H1 (cell line): Measurements from ENCODE around the gene PLXNA4. TPM values are rescaled to one million over a fixed set of nuclear protein-coding genes. Genes with fewer than 3 reads are reported as not detected.

Experiments used
- CTCF ChIA-PET: fragments of 300-600 bp; sonication (Branson Sonifier 250); formaldehyde crosslinking; loops from one replicate; lab custom pipeline; 2021; ENCODE audit not compliant: partially characterized antibody; lab: Charles Lee
- POLR2A ChIA-PET: fragments of 300-600 bp; sonication (Branson Sonifier 250); formaldehyde crosslinking; loops from one replicate; lab custom pipeline; 2021; ENCODE audit warnings: inconsistent platforms; ENCODE audit not compliant: partially characterized antibody; lab: Charles Lee
- DNase-seq, 2 experiments: peaks; one replicate each; pipeline versions ENCODE4 v3.0.0 to v3.0.0-alpha.2; 2010 to 2022; ENCODE audit warnings: low spot score in 2 of 2, low read depth in 1 of 2, mixed read lengths in 1 of 2
- FAIRE-seq: peaks from 2 replicates; lab custom pipeline; 2011; peaks lifted over from hg19 to GRCh38; lab: Jason Lieb, UNC
- H2AFZ ChIP-seq: 2 replicates; pipeline ENCODE4 v1.8.1; 2012; ENCODE audit warnings: low read length, inconsistent platforms
- H2AK5ac ChIP-seq: 2 replicates; pipeline ENCODE4 v1.6.1; 2013; ENCODE audit warnings: low read depth, low read length
- H2BK120ac ChIP-seq: replicated peaks from 2 replicates; pipeline ENCODE3; 2013; ENCODE audit warnings: low read depth, low read length, inconsistent platforms
- H2BK12ac ChIP-seq: 2 replicates; pipeline ENCODE4 v1.6.1; 2013; ENCODE audit warnings: low read depth, low read length
- H2BK15ac ChIP-seq: 2 replicates; pipeline ENCODE4 v1.6.1; 2013; ENCODE audit warnings: low read length
- H2BK20ac ChIP-seq: 2 replicates; pipeline ENCODE4 v1.6.1; 2013; ENCODE audit warnings: low read length
- H2BK5ac ChIP-seq: 2 replicates; pipeline ENCODE4 v1.6.1; 2013; ENCODE audit warnings: low read depth, low read length
- H3K14ac ChIP-seq: 2 replicates; pipeline ENCODE4 v1.6.1; 2013; ENCODE audit warnings: inconsistent platforms; ENCODE audit not compliant: insufficient read length
- H3K18ac ChIP-seq: 2 replicates; pipeline ENCODE4 v1.6.1; 2013; ENCODE audit warnings: low read length; ENCODE audit errors: extremely low read depth
- H3K23ac ChIP-seq: 2 replicates; pipeline ENCODE4 v1.6.1; 2013; ENCODE audit warnings: inconsistent platforms; ENCODE audit not compliant: insufficient read length
- H3K23me2 ChIP-seq: 2 replicates; pipeline ENCODE4 v1.6.1; 2013; ENCODE audit warnings: low read depth, low read length
- H3K27ac ChIP-seq: 2 replicates; pipeline ENCODE4 v1.6.1; 2011; ENCODE audit warnings: low read depth, low read length, inconsistent platforms
- H3K27me3 ChIP-seq, 4 experiments: replicated peaks in 1 of 4; 1 replicate in 1 of 4; 2 replicates in 3 of 4; pipeline versions ENCODE4 v1.6.1 to v1.8.1; 2011 to 2013; ENCODE audit warnings: low read length in 3 of 4, mild to moderate bottlenecking in 3 of 4, inconsistent platforms in 2 of 4, mixed read lengths in 2 of 4, moderate library complexity in 1 of 4; ENCODE audit not compliant: control insufficient read depth in 3 of 4, insufficient read depth in 3 of 4; ENCODE audit errors: extremely low read depth in 1 of 4
- H3K36me3 ChIP-seq, 4 experiments: 2 replicates each; pipeline versions ENCODE4 v1.6.1 to v1.8.1; 2011 to 2013; ENCODE audit warnings: mild to moderate bottlenecking in 4 of 4, low read length in 3 of 4, moderate library complexity in 2 of 4, control low read depth in 1 of 4, inconsistent platforms in 1 of 4; ENCODE audit not compliant: insufficient read depth in 4 of 4, control insufficient read depth in 2 of 4
- H3K4ac ChIP-seq: replicated peaks from 2 replicates; pipeline ENCODE3; 2013; ENCODE audit warnings: low read length, low read depth, mixed read lengths, inconsistent platforms; ENCODE audit not compliant: insufficient read length
- H3K4me1 ChIP-seq, 4 experiments: replicated peaks in 1 of 4; 1 replicate in 1 of 4; 2 replicates in 3 of 4; pipeline versions ENCODE4 v1.6.1 to v1.8.1; 2011 to 2013; ENCODE audit warnings: low read length in 3 of 4, inconsistent platforms in 2 of 4, mixed read lengths in 1 of 4; ENCODE audit not compliant: insufficient read depth in 4 of 4, control insufficient read depth in 3 of 4
- H3K4me2 ChIP-seq, 2 experiments: 2 replicates each; pipeline versions ENCODE4 v1.6.1 to v1.8.1; 2011 to 2013; ENCODE audit warnings: low read depth in 2 of 2, low read length in 2 of 2, control low read depth in 1 of 2, inconsistent platforms in 1 of 2, mild to moderate bottlenecking in 1 of 2; ENCODE audit not compliant: insufficient read depth in 1 of 2
- H3K4me3 ChIP-seq, 4 experiments: fragments of 200-600, 300-600 bp in 1 of 4; sonication (generic), shearing (Covaris generic), sonication (Bioruptor Twin) in 1 of 4; 2 replicates each; pipeline versions ENCODE4 v1.5.1 to v1.8.1; 2011 to 2016; ENCODE audit warnings: low read length in 4 of 4, low read depth in 3 of 4, control low read depth in 2 of 4, inconsistent platforms in 2 of 4, mild to moderate bottlenecking in 2 of 4, mixed read lengths in 1 of 4, moderate library complexity in 1 of 4; ENCODE audit not compliant: insufficient read depth in 2 of 4; ENCODE audit errors: extremely low read depth in 1 of 4
- H3K56ac ChIP-seq: replicated peaks from 2 replicates; pipeline ENCODE3; 2013; ENCODE audit warnings: low read depth, mild to moderate bottlenecking, mixed read lengths, low read length, inconsistent platforms; ENCODE audit not compliant: insufficient read length
- H3K79me1 ChIP-seq: 2 replicates; pipeline ENCODE4 v1.6.1; 2013; ENCODE audit warnings: low read depth, low read length, control low read depth
- H3K79me2 ChIP-seq, 2 experiments: 2 replicates each; pipeline versions ENCODE4 v1.6.1 to v1.8.1; 2012 to 2013; ENCODE audit warnings: low read length in 2 of 2, mild to moderate bottlenecking in 2 of 2, inconsistent platforms in 1 of 2; ENCODE audit not compliant: insufficient read depth in 2 of 2, control insufficient read depth in 1 of 2
- H3K9ac ChIP-seq, 4 experiments: replicated peaks in 1 of 4; 1 replicate in 1 of 4; 2 replicates in 3 of 4; pipeline versions ENCODE4 v1.6.1 to v1.8.1; 2011 to 2013; ENCODE audit warnings: low read depth in 3 of 4, low read length in 3 of 4, control low read depth in 2 of 4, mild to moderate bottlenecking in 2 of 4, moderate library complexity in 2 of 4, inconsistent platforms in 1 of 4; ENCODE audit errors: extremely low read depth in 1 of 4
- H3K9me3 ChIP-seq, 2 experiments: 2 replicates each; pipeline versions ENCODE4 v1.6.1 to v1.8.1; 2012 to 2013; ENCODE audit warnings: mild to moderate bottlenecking in 2 of 2, moderate library complexity in 2 of 2, control low read depth in 1 of 2, inconsistent platforms in 1 of 2, low read depth in 1 of 2, low read length in 1 of 2, mixed read lengths in 1 of 2; ENCODE audit not compliant: insufficient read depth in 2 of 2
- H4K20me1 ChIP-seq, 2 experiments: replicated peaks in 1 of 2; 2 replicates each; pipeline versions ENCODE3 to v1.8.1; 2011 to 2013; ENCODE audit warnings: inconsistent platforms in 2 of 2, low read length in 2 of 2, mild to moderate bottlenecking in 1 of 2; ENCODE audit not compliant: insufficient read depth in 2 of 2, control insufficient read depth in 1 of 2
- H4K5ac ChIP-seq: 2 replicates; pipeline ENCODE4 v1.6.1; 2013; ENCODE audit warnings: low read length, low read depth, mixed read lengths, inconsistent platforms; ENCODE audit not compliant: insufficient read length
- H4K8ac ChIP-seq: 2 replicates; pipeline ENCODE4 v1.8.0; 2013; ENCODE audit warnings: mild to moderate bottlenecking, moderate library complexity, low read length, inconsistent platforms; ENCODE audit not compliant: insufficient read depth; ENCODE audit errors: extremely low read depth
- H4K91ac ChIP-seq: replicated peaks from 2 replicates; pipeline ENCODE3; 2013; ENCODE audit warnings: low read length, mixed read lengths, inconsistent platforms; ENCODE audit not compliant: insufficient read length
- BACH1 ChIP-seq: IDR thresholded peaks from 2 replicates; pipeline ENCODE4 v1.6.1; 2012; ENCODE audit warnings: low read length, improper control_type of control experiment
- GABPA ChIP-seq: IDR thresholded peaks from 2 replicates; pipeline ENCODE4 v1.6.1; 2011; ENCODE audit warnings: mild to moderate bottlenecking, low read length, moderate library complexity, borderline replicate concordance; ENCODE audit not compliant: insufficient read depth
- KDM1A ChIP-seq: fragments of 200-600, 300-600 bp; sonication (generic); IDR thresholded peaks from 2 replicates; pipeline ENCODE4 v1.7.1; 2016; ENCODE audit warnings: mild to moderate bottlenecking, low read length, borderline replicate concordance
- KDM5A ChIP-seq: fragments of 200-600 bp; IDR thresholded peaks from 2 replicates; pipeline ENCODE4 v1.7.1; 2012; ENCODE audit warnings: mild to moderate bottlenecking, low read length, inconsistent platforms, mixed read lengths
- RBBP5 ChIP-seq: IDR thresholded peaks from 2 replicates; pipeline ENCODE4 v1.7.1; 2012; ENCODE audit warnings: low read depth, mild to moderate bottlenecking, inconsistent platforms, low read length, moderate library complexity, borderline replicate concordance
- RNF2 ChIP-seq: fragments of 200-900, 300-1000 bp; sonication (generic); IDR thresholded peaks from 2 replicates; pipeline ENCODE4 v1.7.1; 2016; ENCODE audit warnings: borderline replicate concordance, low read depth, mild to moderate bottlenecking, antibody characterized with exemption, low read length; ENCODE audit not compliant: poor library complexity, severe bottlenecking; ENCODE audit errors: missing control alignments
- SIN3A ChIP-seq, 2 experiments: IDR thresholded peaks in 1 of 2; conservative IDR thresholded peaks in 1 of 2; 2 replicates each; pipeline ENCODE4 v1.6.1; 2011 to 2012; ENCODE audit warnings: low read length in 2 of 2, improper control_type of control experiment in 1 of 2, low read depth in 1 of 2, mild to moderate bottlenecking in 1 of 2
- WGBS, 2 experiments: shearing (Covaris generic) in 1 of 2; methylation state at CpG; one replicate each; pipeline versions ENCODE4 v1.1.6 to v1.1.7; 2013 to 2015; ENCODE audit warnings: low lambda C conversion rate in 2 of 2, mixed read lengths in 2 of 2, inconsistent platforms in 1 of 2, low coverage in 1 of 2, missing lambda C conversion rate in 1 of 2; ENCODE audit not compliant: insufficient replicate concordance in 2 of 2, insufficient coverage in 1 of 2, insufficient read length in 1 of 2; ENCODE audit errors: extremely low coverage in 1 of 2, missing lambda C conversion rate in 1 of 2; 5-methylcytosine and 5-hydroxymethylcytosine counted together
- polyA plus RNA-seq, 7 experiments: library from polyadenylated mRNA; depleted of rRNA in 3 of 7; stranded (reverse) in 5 of 7; unstranded in 2 of 7; fragments of >200 nt in 5 of 7; fragments of 200-250 nt in 2 of 7; gene quantifications; 1 replicate in 5 of 7; 2 replicates in 1 of 7; 4 replicates in 1 of 7; pipeline versions ENCODE4 v1.2.1 to v1.2.3, GENCODE V29; 2011 to 2013; ENCODE audit warnings: missing spikeins in 2 of 7, mixed read lengths in 2 of 7
- total RNA-seq: library from RNA; stranded (reverse); fragmentation: NEBNext Ultra II Directional; extraction: Animal tissue kit (Norgen Biotek cat#: 25700); gene quantifications from 2 replicates; pipeline ENCODE4 v1.2.1, GENCODE V29; 2021

PLXNA4 gene
- total and polyA plus RNA-seq, 2 of the 8 experiments (the other 6 are each of a cell fraction or from before 2014, with no cell fraction given), result 0.76 to 0.79 TPM

- peaks cover 2 to 7% (median 3%) of the 10 kb centered on the region in 4 experiments; a peak in 6 of 7 replicates for H3K4me1 ChIP-seq
- H3K18ac ChIP-seq, result no peak overlapping the region
- H3K27me3 ChIP-seq, result 0 out of 7 replicates have a peak, but pooled peaks cover 0 to 4% (median 0%) of the 10 kb centered on the region in 4 experiments
- H3K14ac ChIP-seq, result no peak overlapping the region
- H3K79me2 ChIP-seq, result no peaks in the 10 kb centered on the region
- no peak overlapping the region for H2BK15ac ChIP-seq
- H3K9ac ChIP-seq, result no peak overlapping the region
- ChIA-PET POLR2A (no interaction called here), CTCF (no interaction called here)
- H4K5ac ChIP-seq, result no peak overlapping the region
- H4K91ac ChIP-seq, result no peak overlapping the region
- H3K9me3 ChIP-seq, result no peaks in the 10 kb centered on the region
- no peak overlapping the region for H3K4me2 ChIP-seq
- FAIRE-seq, result no peak
- H3K36me3 ChIP-seq, result no peaks in the 10 kb centered on the region
- no peak overlapping the region for H2BK12ac ChIP-seq
- no peak overlapping the region for H2BK20ac ChIP-seq
- H2AFZ ChIP-seq, result no peak overlapping the region
- H3K4me3 ChIP-seq, result no peak overlapping the region
- H2AK5ac ChIP-seq, result no peak overlapping the region
- H4K8ac ChIP-seq, result no peak overlapping the region
- H3K23me2 ChIP-seq, result no peaks in the 10 kb centered on the region
- TF ChIP-seq RBBP5 (no peak), BACH1 (no peak), SIN3A (conservative IDR thresholded peaks at IDR 0.05 in 1 of 2, IDR thresholded peaks at IDR 0.05 in 1 of 2; ENCODE audit: low read depth in 1 of 2, low read length in 2 of 2) (no peak), KDM5A (no peak), RNF2 (no peak), GABPA (no peak), KDM1A (no peak)
- 78% methylated on average over 10 of the region's 10 CpGs; no CpG with 5 or more reads in 1 of the 2 experiments for WGBS, 2 experiments
- no peaks in the 10 kb centered on the region for H4K20me1 ChIP-seq
- H3K56ac ChIP-seq, result no peak overlapping the region
- no peak for DNase-seq
- H3K79me1 ChIP-seq, result no peaks in the 10 kb centered on the region
- no peak overlapping the region for H3K4ac ChIP-seq
- H2BK120ac ChIP-seq, result no peak overlapping the region
- no peak overlapping the region for H3K27ac ChIP-seq
- H2BK5ac ChIP-seq, result no peak overlapping the region
- no peak overlapping the region for H3K23ac ChIP-seq
Measured at GRCh38 chr7:132423594-132424200, 152.6 kb downstream of the PLXNA4 start.
